ENCODE results near the gene SLC39A2. TPM values are rescaled to one million over a fixed set of nuclear protein-coding genes. Genes with fewer than 3 reads are reported as not detected.

The SLC39A2 gene
- total and polyA plus RNA-seq, 2 experiments from 2014 or later = not detected

DNA sequence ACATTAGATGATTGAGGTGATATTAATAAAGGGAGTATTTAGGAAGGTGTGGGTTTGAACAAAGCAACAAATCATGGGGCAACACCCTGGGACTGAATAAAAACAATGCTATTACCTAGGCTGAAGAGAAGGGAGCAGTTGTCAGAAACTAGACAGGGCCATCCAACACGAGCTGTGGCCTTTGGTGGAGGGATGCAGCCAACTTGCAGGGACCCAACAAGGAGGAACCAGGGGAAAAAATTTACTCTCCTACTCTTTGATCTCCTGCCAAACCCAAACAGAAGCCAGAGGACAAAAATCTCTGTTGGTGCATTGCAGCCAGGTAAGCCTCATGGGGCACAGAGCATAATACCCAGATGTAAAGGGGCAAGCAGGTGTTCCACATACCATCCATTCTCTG lies 12.0 kb downstream of the SLC39A2 start (continued):
- TF ChIP-seq CTCF (conservative IDR thresholded peaks at IDR 0.05; ENCODE audit: low read depth in 2 of 2) = no peak
- no peak for TF ChIP-seq NANOG (IDR thresholded peaks at IDR 0.05; ENCODE audit: borderline replicate concordance)
- TF ChIP-seq EZH2 (IDR thresholded peaks at IDR 0.05; ENCODE audit: low read depth, unreplicated experiment) = no peak
- no peak for TF ChIP-seq STAT1 (IDR thresholded peaks at IDR 0.05; ENCODE audit: unreplicated experiment)

GRCh38 chr14:21014761-21015190 lies 15.7 kb downstream of the SLC39A2 start:
- Mint-ChIP-seq H3K4me3 (no peak overlapping the region), H3K36me3 (ENCODE audit: low read depth) (peaks cover 3% of the 10 kb centered on the region; the same call in 2 of the 3 replicates), H3K27ac (no peak overlapping the region), H3K9me3 (no peaks in the 10 kb centered on the region), H3K4me1 (peaks cover 9% of the 10 kb centered on the region), H3K27me3 (ENCODE audit: insufficient read depth, low read depth, poor library complexity) (peaks cover 5% of the 10 kb centered on the region)
- no peaks in the 10 kb centered on the region for H3F3A ChIP-seq (replicated peaks; ENCODE audit: low read depth)
- 0 out of 2 replicates have a peak, but pooled peaks cover 7% of the 10 kb centered on the region for H3K4me1 ChIP-seq (ENCODE audit: insufficient read depth)
- no peaks in the 10 kb centered on the region for H3K9me2 ChIP-seq (ENCODE audit: insufficient read depth)
- H3K27ac ChIP-seq (ENCODE audit: low read depth) = no peak overlapping the region
- H3K36me3 ChIP-seq (ENCODE audit: insufficient read depth) = no peaks in the 10 kb centered on the region
- no peaks in the 10 kb centered on the region for H3K79me2 ChIP-seq (replicated peaks; ENCODE audit: insufficient read depth)
- no peak for TF ChIP-seq EZH2phosphoT487 (IDR thresholded peaks at IDR 0.05; ENCODE audit: unreplicated experiment)
- peak; percentile 91 to 97 for TF ChIP-seq CTCF (conservative IDR thresholded peaks at IDR 0.05; ENCODE audit: low read depth in 2 of 2)
- peak; percentile 4; the same call in 1 of the 2 replicates for TF ChIP-seq CREB1 (CRISPR knock-in tag; IDR thresholded peaks at IDR 0.05; ENCODE audit: low read depth)
- no peak overlapping the region for H3K4me2 ChIP-seq
- ATAC-seq (peak; percentile 92), DNase-seq (ENCODE audit: low spot score) (peak; percentile 98)
- no peaks in the 10 kb centered on the region for H4K20me1 ChIP-seq (replicated peaks; ENCODE audit: insufficient read depth)
- H3K4me3 ChIP-seq = no peak overlapping the region
- H2AFZ ChIP-seq = no peak overlapping the region
- H3K27me3 ChIP-seq (ENCODE audit: insufficient read depth) = no peaks in the 10 kb centered on the region

GRCh38 chr14:21015312-21015711 lies 16.2 kb downstream of the SLC39A2 start:
- H3K36me3 Mint-ChIP-seq (ENCODE audit: low read depth) = peaks cover 3% of the 10 kb centered on the region; the same call in 2 of the 3 replicates
- Histone ChIP-seq H3K4me3 (no peak overlapping the region), H3K9me2 (ENCODE audit: insufficient read depth) (no peaks in the 10 kb centered on the region), H3K4me1 (ENCODE audit: insufficient read depth) (0 out of 2 replicates have a peak, but pooled peaks cover 7% of the 10 kb centered on the region), H3K27ac (ENCODE audit: low read depth) (no peak overlapping the region), H3K27me3 (ENCODE audit: insufficient read depth) (no peaks in the 10 kb centered on the region), H2AFZ (no peak overlapping the region), H3K36me3 (ENCODE audit: insufficient read depth) (no peaks in the 10 kb centered on the region), H4K20me1 (replicated peaks; ENCODE audit: insufficient read depth) (no peaks in the 10 kb centered on the region), H3F3A (replicated peaks; ENCODE audit: low read depth) (no peaks in the 10 kb centered on the region), H3K79me2 (replicated peaks; ENCODE audit: insufficient read depth) (no peaks in the 10 kb centered on the region), H3K4me2 (no peak overlapping the region)
- DNase-seq (ENCODE audit: low spot score) (peak; percentile 14), ATAC-seq (peak; percentile 54)
- peaks cover 9% of the 10 kb centered on the region for H3K4me1 Mint-ChIP-seq
- H3K9me3 Mint-ChIP-seq = no peaks in the 10 kb centered on the region
- H3K27ac Mint-ChIP-seq = no peak overlapping the region
- H3K4me3 Mint-ChIP-seq = no peak overlapping the region
- peaks cover 5% of the 10 kb centered on the region for H3K27me3 Mint-ChIP-seq (ENCODE audit: insufficient read depth, low read depth, poor library complexity)
- no peak for TF ChIP-seq EZH2phosphoT487 (IDR thresholded peaks at IDR 0.05; ENCODE audit: unreplicated experiment)
- TF ChIP-seq, protein P1, sequence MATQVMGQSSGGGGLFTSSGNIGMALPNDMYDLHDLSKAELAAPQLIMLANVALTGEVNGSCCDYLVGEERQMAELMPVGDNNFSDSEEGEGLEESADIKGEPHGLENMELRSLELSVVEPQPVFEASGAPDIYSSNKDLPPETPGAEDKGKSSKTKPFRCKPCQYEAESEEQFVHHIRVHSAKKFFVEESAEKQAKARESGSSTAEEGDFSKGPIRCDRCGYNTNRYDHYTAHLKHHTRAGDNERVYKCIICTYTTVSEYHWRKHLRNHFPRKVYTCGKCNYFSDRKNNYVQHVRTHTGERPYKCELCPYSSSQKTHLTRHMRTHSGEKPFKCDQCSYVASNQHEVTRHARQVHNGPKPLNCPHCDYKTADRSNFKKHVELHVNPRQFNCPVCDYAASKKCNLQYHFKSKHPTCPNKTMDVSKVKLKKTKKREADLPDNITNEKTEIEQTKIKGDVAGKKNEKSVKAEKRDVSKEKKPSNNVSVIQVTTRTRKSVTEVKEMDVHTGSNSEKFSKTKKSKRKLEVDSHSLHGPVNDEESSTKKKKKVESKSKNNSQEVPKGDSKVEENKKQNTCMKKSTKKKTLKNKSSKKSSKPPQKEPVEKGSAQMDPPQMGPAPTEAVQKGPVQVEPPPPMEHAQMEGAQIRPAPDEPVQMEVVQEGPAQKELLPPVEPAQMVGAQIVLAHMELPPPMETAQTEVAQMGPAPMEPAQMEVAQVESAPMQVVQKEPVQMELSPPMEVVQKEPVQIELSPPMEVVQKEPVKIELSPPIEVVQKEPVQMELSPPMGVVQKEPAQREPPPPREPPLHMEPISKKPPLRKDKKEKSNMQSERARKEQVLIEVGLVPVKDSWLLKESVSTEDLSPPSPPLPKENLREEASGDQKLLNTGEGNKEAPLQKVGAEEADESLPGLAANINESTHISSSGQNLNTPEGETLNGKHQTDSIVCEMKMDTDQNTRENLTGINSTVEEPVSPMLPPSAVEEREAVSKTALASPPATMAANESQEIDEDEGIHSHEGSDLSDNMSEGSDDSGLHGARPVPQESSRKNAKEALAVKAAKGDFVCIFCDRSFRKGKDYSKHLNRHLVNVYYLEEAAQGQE (IDR thresholded peaks at IDR 0.05; ENCODE audit: unreplicated experiment) = no peak
- no peak for TF ChIP-seq JUNB (IDR thresholded peaks at IDR 0.05; ENCODE audit: unreplicated experiment)
